Fibroblast of lung (primary cell): ENCODE results near the gene ZNF529. TPM values are rescaled to one million over a fixed set of nuclear protein-coding genes. Genes with fewer than 3 reads are reported as not detected.
A peak's percentile ranks its signal among the peaks of the same experiment; 100 is the strongest.

Source experiments
- DNase-seq, 2 donors: peaks; one replicate each; pipeline versions ENCODE4 v3.0.0 to v3.0.0-alpha.2; 2010; ENCODE audit warnings: low read depth in 2 of 2
- H2AFZ ChIP-seq: 2 replicates; pipeline ENCODE4 v1.5.1; 2012; ENCODE audit warnings: low read length, control low read depth, inconsistent platforms
- H3K27ac ChIP-seq: 2 replicates; pipeline ENCODE4 v1.5.1; 2011; ENCODE audit warnings: low read length, control low read depth; ENCODE audit not compliant: insufficient read depth
- H3K27me3 ChIP-seq: 2 replicates; pipeline ENCODE4 v1.5.1; 2011; ENCODE audit warnings: mild to moderate bottlenecking, low read length; ENCODE audit not compliant: control insufficient read depth, insufficient read depth
- H3K36me3 ChIP-seq: 2 replicates; pipeline ENCODE4 v1.5.1; 2011; ENCODE audit warnings: low read length; ENCODE audit not compliant: control insufficient read depth, insufficient read depth
- H3K4me1 ChIP-seq: 2 replicates; pipeline ENCODE4 v1.5.1; 2011; ENCODE audit warnings: low read length; ENCODE audit not compliant: control insufficient read depth, insufficient read depth; ENCODE audit errors: extremely low read depth
- H3K4me2 ChIP-seq: 2 replicates; pipeline ENCODE4 v1.5.1; 2011; ENCODE audit warnings: low read length, control low read depth; ENCODE audit not compliant: insufficient read depth; ENCODE audit errors: extremely low read depth
- H3K4me3 ChIP-seq, 4 experiments: fragments of 200-600 bp in 1 of 4; sonication (generic) in 1 of 4; replicated peaks in 1 of 4; 2 replicates each; pipeline ENCODE4 v1.5.1; 2011 to 2016; ENCODE audit warnings: low read length in 4 of 4, low read depth in 3 of 4, mild to moderate bottlenecking in 3 of 4, control low read depth in 2 of 4, inconsistent platforms in 1 of 4, mixed read lengths in 1 of 4; ENCODE audit not compliant: insufficient read depth in 1 of 4; ENCODE audit errors: control extremely low read depth in 1 of 4
- H3K79me2 ChIP-seq: 2 replicates; pipeline ENCODE4 v1.5.1; 2012; ENCODE audit warnings: mild to moderate bottlenecking, low read length, inconsistent platforms; ENCODE audit not compliant: control insufficient read depth, insufficient read depth
- H3K9ac ChIP-seq: 2 replicates; pipeline ENCODE4 v1.5.1; 2011; ENCODE audit warnings: mild to moderate bottlenecking, low read length, control low read depth; ENCODE audit not compliant: insufficient read depth
- H3K9me3 ChIP-seq: 2 replicates; pipeline ENCODE4 v1.5.1; 2012; ENCODE audit warnings: low read depth, low read length; ENCODE audit not compliant: control insufficient read depth, insufficient read depth
- H4K20me1 ChIP-seq: 2 replicates; pipeline ENCODE4 v1.5.1; 2011; ENCODE audit warnings: low read length; ENCODE audit not compliant: control insufficient read depth, insufficient read depth; ENCODE audit errors: extremely low read depth
- EZH2 ChIP-seq: IDR thresholded peaks from 2 replicates; pipeline ENCODE4 v1.5.1; 2012; ENCODE audit warnings: low read length, control low read depth, mild to moderate bottlenecking; ENCODE audit errors: missing control alignments
- polyA minus RNA-seq: library from RNA; depleted of rRNA, polyadenylated mRNA; stranded (reverse); fragments of >200 nt; gene quantifications from 2 replicates; pipeline ENCODE4 v1.2.3, GENCODE V29; 2011; ENCODE audit warnings: low replicate concordance
- polyA plus RNA-seq, 2 donors: library from polyadenylated mRNA; depleted of rRNA in 1 of 2; stranded (reverse) in 1 of 2; unstranded in 1 of 2; fragments of >200 nt; gene quantifications; 2 replicates each; pipeline ENCODE4 v1.2.1, GENCODE V29; 2011 to 2012; ENCODE audit warnings: missing spikeins in 1 of 2
- total RNA-seq: library from RNA; depleted of rRNA; stranded (reverse); fragments of >200 nt; gene quantifications from 2 replicates; pipeline ENCODE4 v1.2.1, GENCODE V29; 2014
- TF ChIP-seq, protein P1 (sequence below), 2 donors: IDR thresholded peaks in 1 of 2; conservative IDR thresholded peaks in 1 of 2; 1 replicate in 1 of 2; 2 replicates in 1 of 2; pipeline ENCODE4 v1.5.1; 2011 to 2012; ENCODE audit warnings: low read length in 2 of 2, control low read depth in 1 of 2, inconsistent platforms in 1 of 2, low read depth in 1 of 2, mild to moderate bottlenecking in 1 of 2

The ZNF529 gene
- 10.2 and 10.8 TPM in 2 replicates for total RNA-seq
- 5.5 and 7.7 TPM in 2 replicates for polyA plus RNA-seq
- 3.4 and 4.4 TPM in 2 replicates for polyA plus RNA-seq (2012)
- 4.3 and 4.5 TPM in 2 replicates for polyA minus RNA-seq

DNA sequence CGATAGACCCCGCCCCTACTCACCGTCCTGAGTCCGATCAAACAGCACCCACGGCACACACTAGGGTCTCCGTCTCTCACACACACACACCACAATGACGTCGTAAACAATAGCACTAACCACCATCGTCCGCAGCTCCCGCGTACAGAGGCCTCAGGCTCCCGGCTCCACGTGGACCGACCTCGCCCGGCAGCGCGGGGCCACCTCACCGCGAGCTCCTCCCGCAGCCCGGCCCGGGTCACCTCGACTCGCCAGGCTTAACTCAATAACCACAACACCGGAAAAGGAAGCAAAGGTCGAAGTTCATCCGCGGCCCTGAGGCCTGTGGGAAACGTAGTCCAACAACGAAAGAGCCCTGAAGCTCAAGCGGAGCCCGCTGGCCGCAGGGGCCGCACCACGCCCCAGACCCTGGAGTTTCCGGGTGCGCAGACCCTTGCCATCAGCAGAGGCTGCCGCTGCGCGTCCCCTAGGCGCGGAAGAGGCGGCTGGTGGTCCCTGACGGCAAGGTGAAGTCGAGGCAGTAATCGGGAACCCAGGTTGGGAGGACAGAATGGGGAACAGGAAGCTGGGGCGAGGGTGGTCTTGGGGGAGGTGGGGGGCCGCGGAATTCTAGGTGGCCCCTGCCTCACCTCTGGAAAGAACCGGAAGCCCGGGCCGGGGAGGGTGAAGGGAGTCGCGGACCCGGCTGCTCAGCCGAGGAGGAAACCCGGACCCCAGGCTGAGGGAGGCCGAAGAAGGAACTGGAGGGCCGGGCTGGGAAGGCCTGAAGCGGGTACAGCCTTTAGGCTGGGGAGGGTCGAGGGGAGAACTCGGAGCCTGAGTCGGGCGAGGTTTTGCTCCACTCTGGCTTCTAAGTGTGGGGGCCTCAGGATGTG, at the start of gene ZNF529:
TSS of gene ZNF529 (minus strand) at position 273 of the 875 bp plus-strand sequence. CDS start 946 bp downstream, outside the sequence.
- Histone ChIP-seq H3K9ac (peak within 1 kb of the TSS; percentile 87), H3K79me2 (peaks cover 17% of the 10 kb centered on the region), H3K27me3 (no peaks in the 10 kb centered on the region), H3K4me2 (peak within 1 kb of the TSS; percentile 99), H3K27ac (peak within 1 kb of the TSS; percentile 67), H2AFZ (peak within 1 kb of the TSS; percentile 91), H3K9me3 (no peaks in the 10 kb centered on the region), H3K4me3 (peak within 1 kb of the TSS; percentile 46 to 93 (median 76)), H4K20me1 (no peaks in the 10 kb centered on the region), H3K4me1 (no peaks in the 10 kb centered on the region), H3K36me3 (peaks cover 2% of the 10 kb centered on the region)
- TF ChIP-seq EZH2, result no peak
- TF ChIP-seq, protein P1, sequence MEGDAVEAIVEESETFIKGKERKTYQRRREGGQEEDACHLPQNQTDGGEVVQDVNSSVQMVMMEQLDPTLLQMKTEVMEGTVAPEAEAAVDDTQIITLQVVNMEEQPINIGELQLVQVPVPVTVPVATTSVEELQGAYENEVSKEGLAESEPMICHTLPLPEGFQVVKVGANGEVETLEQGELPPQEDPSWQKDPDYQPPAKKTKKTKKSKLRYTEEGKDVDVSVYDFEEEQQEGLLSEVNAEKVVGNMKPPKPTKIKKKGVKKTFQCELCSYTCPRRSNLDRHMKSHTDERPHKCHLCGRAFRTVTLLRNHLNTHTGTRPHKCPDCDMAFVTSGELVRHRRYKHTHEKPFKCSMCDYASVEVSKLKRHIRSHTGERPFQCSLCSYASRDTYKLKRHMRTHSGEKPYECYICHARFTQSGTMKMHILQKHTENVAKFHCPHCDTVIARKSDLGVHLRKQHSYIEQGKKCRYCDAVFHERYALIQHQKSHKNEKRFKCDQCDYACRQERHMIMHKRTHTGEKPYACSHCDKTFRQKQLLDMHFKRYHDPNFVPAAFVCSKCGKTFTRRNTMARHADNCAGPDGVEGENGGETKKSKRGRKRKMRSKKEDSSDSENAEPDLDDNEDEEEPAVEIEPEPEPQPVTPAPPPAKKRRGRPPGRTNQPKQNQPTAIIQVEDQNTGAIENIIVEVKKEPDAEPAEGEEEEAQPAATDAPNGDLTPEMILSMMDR (conservative IDR thresholded peaks at IDR 0.05 in 1 of 2, IDR thresholded peaks at IDR 0.05 in 1 of 2; ENCODE audit: low read depth in 1 of 2, low read length in 2 of 2), result no peak
- peak; percentile 90 to 91 for DNase-seq

DNA sequence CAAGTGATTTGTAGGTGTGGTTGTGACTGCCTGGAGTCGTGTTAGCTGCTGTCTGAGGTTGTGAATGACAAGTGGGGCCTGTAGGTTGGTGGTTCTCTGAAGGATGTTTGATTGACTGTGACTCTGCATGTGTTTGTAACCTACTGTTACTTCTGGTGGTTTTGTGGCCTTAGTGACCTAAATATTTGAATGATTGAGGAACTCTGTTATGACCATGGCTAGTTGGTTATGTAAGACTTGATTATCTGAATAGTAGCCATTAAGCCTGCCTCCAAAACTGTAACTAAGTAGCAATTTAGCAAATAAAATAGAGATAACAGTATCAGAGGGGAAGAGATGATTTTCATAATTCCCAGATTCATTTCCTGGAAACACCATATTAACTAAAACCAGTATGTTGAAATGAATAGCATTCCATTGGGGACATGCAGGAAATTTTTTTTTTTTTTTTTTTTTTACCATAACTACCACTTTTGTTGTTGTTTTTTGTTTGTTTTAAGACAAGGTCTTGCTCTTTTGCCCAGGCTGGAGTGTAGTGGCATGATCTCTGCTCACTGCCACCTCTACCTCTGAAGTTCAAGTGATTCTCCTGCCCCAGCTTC, 32.9 kb upstream of the ZNF529 start:
- Histone ChIP-seq H3K4me1 (no peaks in the 10 kb centered on the region), H3K4me3 (peak overlapping the region; percentile 80 to 89 (median 87)), H3K9ac (no peak overlapping the region), H3K79me2 (peaks cover 1% of the 10 kb centered on the region), H3K9me3 (no peaks in the 10 kb centered on the region), H3K36me3 (no peaks in the 10 kb centered on the region), H4K20me1 (no peaks in the 10 kb centered on the region), H3K27ac (peak overlapping the region; percentile 79), H3K27me3 (no peaks in the 10 kb centered on the region), H3K4me2 (peak overlapping the region; percentile 98), H2AFZ (peak overlapping the region; percentile 96)
- no peak for DNase-seq
- no peak for TF ChIP-seq EZH2
- TF ChIP-seq, protein P1 (conservative IDR thresholded peaks at IDR 0.05 in 1 of 2, IDR thresholded peaks at IDR 0.05 in 1 of 2; ENCODE audit: low read depth in 1 of 2, low read length in 2 of 2), result no peak
